ENCODE results near the gene ADRA2A.

ADRA2A gene

GRCh38 chr10:111084366-111085255 is 7.8 kb downstream of the ADRA2A start:
- DNase-seq: no peak

DNA sequence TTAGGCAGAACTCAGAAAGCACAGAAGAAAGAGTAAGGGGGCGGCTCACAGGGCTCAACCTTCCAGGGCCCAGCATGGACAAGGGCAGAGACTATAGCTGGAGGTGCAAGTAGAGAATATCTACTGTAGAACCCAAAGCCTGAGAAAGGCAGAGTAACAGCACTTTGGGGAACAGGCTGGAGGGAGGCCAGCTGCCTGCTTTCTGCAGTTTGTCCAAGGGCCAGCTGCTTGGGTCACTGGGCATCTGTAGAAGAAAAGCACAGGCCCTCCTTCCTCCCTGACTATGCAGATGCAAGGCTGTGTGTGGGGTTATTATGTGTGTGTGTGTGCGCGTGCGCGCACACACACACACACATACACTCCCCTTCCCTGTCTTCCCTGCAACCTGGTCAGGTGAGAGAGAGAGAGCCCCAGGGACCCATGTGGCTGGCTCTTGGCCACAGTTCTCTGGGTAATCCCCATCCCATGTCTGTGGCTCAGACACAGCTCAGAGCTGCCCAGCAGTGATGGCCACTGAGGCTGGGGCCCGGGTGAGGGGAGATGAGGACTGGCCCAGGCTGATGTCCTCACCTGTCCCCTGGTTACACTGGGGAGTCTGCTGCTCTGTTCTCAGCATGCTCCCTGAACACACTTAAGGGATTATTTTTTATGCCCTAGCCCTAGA is 9.0 kb downstream of the ADRA2A start:
- DNase-seq: no peak

- DNase-seq: no peak
These were observed 9.7 kb downstream of the ADRA2A start for GRCh38 chr10:111086574-111086973.

- DNase-seq: no peak
These were observed 10.5 kb downstream of the ADRA2A start for GRCh38 chr10:111087331-111087756.

GRCh38 chr10:111087968-111088505 is 11.2 kb downstream of the ADRA2A start:
- no peak for DNase-seq

DNA sequence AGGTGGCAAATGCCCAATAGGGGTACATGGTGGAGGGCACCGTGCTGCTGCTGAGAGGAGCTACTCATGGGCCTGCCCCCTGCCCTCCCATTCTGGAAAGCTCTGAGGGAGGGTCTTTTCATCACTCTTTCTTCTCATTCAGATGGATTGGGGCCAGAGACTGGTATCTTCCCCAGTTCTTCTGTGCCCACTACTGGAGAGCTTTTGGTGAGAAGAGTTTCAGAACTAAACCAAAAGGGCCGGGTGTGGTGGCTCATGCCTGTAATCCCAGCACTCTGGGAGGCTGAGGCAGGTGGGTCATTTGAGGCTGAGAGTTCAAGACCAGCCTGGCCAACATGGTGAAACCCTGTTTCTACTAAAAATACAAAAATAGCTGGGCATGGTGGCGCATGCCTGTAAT is 12.5 kb downstream of the ADRA2A start:
- DNase-seq: no peak

GRCh38 chr10:111091833-111092232 is 15.0 kb downstream of the ADRA2A start:
- no peak for DNase-seq

- DNase-seq: no peak
These were observed 17.0 kb downstream of the ADRA2A start for GRCh38 chr10:111093741-111094380.

- DNase-seq: peak; percentile 32
These were observed 22.0 kb downstream of the ADRA2A start for GRCh38 chr10:111098679-111099437.

DNA sequence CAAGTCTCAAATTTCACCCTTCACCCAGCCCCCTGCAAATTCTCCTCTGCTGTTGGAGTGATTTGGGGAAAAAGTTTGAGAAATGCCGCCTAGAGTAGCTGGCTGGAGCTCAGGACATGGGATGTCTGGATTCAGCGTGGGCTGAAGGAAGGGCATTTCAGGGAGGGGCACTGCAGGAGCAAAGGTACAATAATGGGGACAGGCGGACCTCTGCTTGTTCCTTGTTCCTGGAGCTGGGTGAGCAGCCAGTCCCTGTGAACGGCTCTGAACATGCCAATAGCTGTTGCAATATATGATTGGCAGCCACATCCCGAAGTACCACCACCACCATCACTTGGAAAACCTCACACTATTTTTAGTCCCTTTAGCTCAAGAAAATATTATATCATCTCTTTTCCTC is 23.4 kb downstream of the ADRA2A start:
- DNase-seq: no peak

- no peak for DNase-seq
These were observed 25.0 kb downstream of the ADRA2A start for GRCh38 chr10:111101796-111102195.

GRCh38 chr10:111102359-111102837 is 25.6 kb downstream of the ADRA2A start:
- DNase-seq: no peak

- DNase-seq: no peak
These were observed 26.5 kb downstream of the ADRA2A start for GRCh38 chr10:111103196-111103840.

DNA sequence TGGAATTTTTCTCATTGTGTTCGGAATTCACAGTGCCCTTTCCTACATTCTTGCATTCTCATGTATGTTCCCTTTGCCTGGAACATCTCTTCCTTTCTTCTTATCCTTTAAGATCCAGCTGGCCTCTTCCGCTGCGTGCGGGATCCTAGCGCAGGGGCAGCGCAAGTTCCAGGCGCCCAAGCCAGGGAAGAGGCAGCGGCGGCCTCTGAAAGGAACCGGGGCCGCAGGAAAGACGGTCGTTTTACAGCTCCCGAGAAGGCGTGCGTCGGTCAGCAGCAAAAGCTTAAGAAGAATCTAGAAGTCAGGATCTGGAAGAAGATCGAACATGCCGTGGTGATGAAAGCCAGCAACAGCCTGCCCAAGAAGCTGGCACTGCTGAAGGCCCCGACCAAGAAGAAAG is 28.0 kb downstream of the ADRA2A start:
- no peak for DNase-seq

- DNase-seq: no peak
These were observed 29.3 kb downstream of the ADRA2A start for GRCh38 chr10:111106081-111106480.

DNA sequence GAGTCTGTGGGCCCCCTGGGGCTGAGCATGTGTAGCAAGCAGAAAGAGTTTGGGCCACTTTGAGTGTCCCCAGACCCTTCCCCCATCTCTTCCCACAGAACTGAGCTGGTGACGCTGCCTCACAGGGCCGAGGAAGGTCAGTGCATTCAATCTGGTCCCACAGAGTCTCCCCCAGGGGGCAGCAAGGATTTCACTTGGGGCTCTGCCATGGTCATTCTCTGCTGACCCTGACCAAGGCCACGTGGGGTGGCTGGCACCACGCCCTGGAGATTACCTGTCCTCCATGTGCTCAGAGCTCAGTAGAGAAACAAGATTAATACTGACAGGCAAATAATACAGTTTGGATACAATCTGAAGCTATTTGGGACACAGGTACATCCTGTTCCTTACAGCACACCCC is 30.2 kb downstream of the ADRA2A start:
- no peak for DNase-seq

- no peak for DNase-seq
These were observed 31.0 kb downstream of the ADRA2A start for GRCh38 chr10:111107846-111108245.

DNA sequence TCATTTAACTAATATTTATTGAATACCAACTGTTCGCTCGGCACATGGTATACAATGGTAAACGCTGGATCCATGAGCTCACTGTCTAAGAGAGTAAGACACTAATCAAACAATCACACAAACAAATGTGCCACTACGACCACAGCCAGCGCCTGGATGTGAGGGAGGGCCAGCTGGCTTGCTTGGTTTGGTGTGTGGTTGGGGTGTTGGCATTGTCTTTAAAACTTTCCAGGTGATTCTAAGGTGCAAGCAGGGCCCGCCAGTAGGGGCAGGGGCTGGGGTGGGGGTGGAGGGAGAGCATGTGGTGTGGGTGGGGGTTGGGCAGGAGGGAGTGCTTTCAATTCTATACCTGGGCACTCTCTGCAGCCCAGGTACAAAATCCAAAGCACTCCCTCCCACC is 31.6 kb downstream of the ADRA2A start:
- DNase-seq: no peak

GRCh38 chr10:111109501-111110242 is 32.8 kb downstream of the ADRA2A start:
- DNase-seq: peak; percentile 76

DNA sequence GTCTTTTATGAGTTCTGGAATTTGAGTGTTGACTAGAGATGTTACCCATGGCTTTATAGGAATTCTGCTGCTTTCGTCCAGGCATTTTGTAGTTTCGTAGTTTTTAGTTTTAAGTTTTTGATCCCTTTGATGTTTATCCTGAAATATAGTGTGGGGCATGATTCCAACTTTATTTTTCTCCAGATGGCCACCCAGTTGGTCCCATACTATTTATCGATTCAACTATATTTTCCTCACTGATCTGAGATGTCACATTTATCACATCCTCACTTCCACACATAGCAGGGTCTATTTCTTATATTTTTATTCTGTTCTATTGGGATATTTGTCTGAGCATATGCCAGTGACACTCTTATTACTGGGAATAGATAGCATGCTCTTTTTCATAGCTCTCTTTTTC is 33.9 kb downstream of the ADRA2A start:
- DNase-seq: no peak

DNA sequence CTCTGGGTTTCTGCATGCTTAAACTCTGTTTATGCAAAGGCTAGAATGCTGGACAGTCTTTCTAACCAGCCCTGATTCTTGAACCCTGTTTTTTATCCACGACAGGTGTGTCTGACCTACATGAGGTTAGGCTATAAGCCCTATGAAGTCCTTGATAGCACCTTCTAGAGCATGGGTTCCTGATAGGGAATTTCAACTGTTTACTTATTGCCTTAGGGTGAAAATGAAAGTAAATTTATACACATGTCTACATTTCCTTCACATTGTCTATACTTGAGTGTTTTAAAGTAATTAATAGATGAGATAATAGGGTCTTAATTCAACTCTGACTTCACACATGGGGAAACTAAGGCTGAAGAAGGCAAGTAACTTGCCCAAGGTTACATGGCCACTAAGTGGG is 35.5 kb downstream of the ADRA2A start:
- no peak for DNase-seq
